ENCODE measurements around the gene CIAO2B.

CIAO2B gene

DNA sequence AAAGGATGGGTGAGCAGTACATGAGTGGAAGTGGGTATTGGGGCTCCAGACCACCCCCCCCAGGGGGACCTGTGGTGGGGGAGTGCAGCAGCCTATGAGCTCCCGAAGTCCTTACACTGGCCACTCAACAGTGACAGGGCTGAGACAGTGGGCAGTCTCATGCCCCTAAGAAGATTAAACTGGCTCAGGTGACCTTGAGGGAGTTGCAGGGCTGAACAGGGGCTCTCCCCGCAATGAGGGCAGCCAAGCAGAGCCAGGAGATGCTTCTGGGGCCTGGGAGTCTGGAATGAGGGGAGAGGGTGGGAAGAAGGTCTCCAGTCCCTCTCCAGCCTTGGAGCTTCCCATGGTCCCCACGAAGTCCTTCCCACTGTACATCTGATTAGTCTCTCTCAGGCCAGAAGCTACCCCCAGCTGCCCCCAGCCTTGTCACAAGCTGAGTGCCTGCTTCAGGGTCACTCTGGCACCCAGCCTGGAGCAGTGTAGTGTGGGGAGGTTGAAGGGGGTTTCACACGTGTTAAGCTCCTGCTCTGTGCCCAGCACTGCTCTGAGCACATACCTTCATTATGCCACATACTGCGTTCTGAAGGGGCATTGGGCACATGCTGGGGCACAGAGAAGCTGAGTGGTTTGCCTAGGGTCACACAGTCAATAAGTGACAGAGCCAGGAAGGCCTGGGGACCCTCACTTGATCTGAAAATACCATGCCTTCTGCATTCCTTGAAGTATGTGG lies 14.5 kb downstream of the CIAO2B start:
- DNase-seq (ENCODE audit: low read depth): no peak

DNA sequence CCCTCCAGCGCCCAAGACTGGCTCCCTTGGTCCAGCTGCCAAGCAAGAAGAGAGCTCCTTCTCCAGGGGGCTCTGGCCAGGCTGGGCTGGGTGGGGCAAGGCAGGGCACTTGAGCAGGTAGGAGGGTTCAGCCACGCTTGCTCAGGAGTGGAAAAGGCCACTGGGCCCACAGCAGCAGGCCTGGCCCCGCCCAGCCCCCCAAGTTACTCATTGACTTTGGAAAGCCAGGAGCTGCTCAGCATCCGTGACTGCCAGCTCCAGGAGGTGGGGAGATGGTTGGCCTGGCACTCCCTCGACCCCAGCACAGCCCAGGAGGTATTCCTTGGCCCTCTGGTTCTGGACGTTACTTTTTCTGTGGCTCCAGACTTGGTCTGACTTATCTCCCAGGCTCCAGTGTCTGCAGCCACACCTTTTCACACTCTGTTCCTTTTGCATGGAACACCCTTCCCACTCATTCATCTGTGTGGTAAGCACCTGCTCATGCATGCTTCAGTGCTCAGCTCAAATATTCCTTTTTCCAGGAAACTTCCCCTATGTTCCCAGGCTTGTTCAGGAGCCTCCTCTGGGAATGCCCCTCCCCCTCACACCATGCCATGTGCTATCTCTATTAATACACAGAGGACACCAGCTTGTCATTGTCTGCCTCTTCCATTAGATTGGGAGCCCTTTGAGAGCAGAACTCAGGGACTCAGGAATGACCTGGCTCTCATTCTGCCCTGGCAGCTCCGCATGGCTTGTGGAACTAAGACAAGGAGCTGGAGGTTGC lies 15.2 kb downstream of the CIAO2B start, which contains the start of gene CDH16:
Gene CDH16, minus strand, starts transcription at position 83 of the 766 bp plus-strand sequence. CDS start 820 bp downstream, outside the sequence.
- DNase-seq (ENCODE audit: low read depth): no peak

DNA sequence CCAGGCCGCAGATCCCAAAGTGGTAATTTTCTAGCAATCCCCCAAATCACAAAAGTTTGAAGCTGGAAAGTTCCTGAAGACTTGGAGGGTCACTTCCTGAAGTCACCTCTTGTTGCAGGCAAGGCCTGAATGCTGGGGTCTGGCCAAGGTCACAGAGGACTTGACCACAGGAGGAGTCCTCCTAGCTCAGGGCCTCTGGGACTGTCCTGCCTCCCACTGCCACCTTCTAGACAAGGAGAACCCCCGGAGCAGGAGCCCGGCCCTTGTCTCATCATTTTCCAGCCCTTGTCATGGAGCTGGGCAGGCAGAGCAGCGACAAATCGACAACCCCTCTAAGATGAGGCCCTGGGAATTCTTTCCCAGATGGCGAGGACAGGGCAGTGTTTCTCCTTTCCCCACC lies 15.8 kb downstream of the CIAO2B start:
- no peak for DNase-seq (ENCODE audit: low read depth)

DNA sequence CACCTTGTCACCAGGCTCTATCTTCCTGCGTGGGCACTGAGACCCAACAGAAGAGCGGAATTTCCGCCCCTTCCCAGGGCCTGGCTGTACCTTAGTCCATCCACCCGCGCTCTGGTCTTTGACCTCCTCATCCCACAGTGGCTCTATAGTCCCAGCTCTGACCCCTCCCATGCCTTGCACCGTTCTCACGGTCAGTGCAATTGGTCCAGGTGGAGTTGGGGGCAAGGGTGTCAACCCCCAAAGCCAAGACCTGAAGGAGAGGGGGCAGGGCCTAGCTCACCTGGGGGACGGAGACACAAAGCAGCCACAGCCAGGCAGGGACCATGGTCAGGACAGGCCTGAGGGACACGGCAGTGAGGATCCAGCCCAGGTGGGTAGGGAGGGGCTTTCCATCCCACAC lies 16.5 kb downstream of the CIAO2B start:
- DNase-seq (ENCODE audit: low read depth): no peak

DNA sequence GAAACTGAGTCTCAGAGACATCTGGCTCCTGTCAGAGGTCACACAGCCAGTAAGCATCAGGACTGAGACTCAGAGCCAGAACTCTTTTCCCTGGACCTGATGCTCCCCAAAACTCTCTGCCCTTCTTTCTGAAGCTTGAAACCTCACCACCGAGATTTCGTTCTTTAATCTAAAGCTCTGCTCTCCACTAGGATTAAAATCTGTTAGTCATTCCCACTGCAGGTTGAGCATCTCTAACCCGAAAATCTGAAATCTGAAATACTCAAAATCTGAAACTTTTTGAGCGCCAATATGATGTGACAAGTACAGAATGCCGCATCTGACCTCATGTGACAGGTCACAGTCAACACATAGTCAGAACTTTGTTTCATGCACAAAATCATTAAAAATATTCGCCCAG lies 17.7 kb downstream of the CIAO2B start:
- no peak for DNase-seq (ENCODE audit: low read depth)

DNA sequence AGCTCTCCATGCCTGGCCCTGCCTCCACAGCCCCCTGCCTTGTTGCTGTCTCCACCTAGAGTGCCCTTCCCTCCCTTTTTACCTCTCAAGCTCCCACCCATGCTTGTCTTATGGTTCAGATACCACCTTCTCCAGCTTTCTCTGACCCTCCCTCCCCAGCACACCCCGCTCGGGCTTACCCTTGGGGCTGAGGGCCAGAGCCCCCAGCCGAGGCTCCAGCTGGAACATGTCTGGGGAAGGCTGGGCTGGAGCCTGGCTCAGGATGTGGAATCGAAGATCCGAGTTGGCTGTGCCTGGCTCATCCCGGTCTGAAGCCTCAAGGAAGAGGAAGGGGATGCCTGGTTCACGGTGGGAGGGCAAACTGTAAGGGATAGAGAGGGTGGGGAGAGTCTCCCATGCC lies 19.2 kb downstream of the CIAO2B start:
- DNase-seq (ENCODE audit: low read depth): no peak

DNA sequence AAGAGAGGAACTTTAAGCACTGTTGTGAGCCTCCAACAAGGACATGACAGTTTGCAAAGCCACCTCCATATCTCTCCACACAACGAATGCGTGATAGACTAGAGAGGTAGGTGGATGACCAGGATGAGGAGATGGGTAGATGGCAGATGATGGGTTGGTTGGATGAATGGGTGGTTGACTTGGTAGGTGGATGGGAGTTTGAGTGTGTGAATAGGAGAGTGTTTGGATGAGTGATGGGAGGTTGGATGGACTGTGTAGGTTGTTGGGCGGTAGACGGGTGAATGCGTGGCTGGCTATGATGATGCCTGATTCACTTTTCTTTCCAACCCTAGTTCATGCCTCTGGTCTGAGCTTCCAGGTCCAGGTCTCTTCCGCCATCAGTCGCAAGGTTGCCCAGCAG lies 19.7 kb downstream of the CIAO2B start:
- DNase-seq (ENCODE audit: low read depth): no peak

DNA sequence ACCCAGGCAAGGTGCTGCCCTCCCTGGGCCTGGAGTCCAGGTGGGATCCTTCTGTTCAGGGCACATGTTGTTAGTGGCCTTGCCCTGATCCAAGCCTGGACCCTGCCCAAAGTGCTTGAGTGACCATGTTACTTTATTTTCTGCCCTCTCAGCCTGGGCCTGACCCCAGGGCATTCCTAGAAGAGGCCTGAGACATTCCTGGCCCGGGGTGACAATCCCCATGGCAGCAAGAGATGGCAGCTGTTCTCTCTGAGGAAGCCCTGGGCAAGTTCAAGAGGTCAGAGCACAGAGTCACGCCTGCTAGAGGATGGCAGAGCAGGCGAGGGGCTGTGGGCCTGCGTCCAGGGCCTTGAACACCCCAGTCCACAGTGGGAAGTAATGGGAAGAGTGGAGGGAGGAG lies 20.5 kb downstream of the CIAO2B start:
- no peak for DNase-seq (ENCODE audit: low read depth)

DNA sequence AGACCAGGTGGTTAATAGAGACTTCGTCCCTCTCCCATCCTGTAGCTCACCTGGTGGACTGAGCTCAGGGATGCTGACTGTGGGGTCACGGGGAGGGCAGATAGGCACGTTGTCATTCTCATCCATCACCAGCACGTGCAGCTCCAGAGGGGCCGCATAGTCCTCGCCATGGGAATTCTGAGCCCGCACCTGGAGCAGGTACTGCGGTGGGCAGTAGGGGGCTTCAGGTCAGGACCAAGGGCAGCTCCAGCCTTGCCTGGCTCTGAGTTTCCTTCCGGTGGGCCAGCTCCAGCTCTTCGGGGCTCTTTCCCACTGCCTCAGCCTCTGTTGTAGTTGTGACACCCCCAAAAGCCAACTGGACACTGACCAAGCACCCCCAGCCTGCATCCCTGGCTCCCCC lies 21.1 kb downstream of the CIAO2B start:
- DNase-seq (ENCODE audit: low read depth): no peak

DNA sequence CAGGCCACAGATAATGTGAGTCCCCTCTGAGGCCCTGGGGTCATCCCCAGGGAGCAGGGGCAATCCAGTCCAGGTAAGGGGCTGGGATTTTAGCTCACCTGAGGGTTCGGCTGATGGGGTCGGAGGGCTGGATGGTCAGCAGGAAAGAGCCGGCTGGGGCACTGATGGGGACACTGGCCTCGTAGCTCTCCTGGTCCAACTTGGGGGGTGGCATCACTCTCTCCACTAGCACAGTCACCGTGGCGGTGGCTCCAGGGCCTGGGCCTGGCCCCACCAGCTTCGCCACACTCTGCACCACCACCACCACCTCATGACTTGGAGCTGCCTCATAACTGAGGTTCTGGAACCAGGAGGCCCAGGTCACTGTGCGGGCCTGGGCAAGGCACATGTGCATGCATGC lies 22.4 kb downstream of the CIAO2B start:
- DNase-seq (ENCODE audit: low read depth): no peak

DNA sequence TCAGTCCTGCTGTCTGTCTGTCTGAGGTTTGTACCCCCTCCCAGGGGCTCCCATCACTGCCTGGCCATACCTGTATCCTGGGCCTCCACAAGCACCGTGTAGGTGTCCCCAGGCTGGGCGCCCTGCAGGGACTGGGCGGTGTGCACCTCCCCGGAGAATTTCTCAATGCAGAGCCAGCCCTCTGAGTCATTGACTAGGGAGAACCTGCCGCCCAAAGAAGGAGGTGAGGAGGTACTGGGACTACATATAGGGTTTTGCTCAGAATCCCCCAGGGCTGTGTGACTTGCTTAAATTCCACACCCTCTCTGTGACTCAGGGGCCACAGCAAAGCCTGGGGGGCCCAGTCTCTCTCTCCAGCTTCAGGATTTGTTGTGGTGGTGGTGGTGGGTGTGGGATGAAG lies 23.1 kb downstream of the CIAO2B start:
- DNase-seq (ENCODE audit: low read depth): no peak

DNA sequence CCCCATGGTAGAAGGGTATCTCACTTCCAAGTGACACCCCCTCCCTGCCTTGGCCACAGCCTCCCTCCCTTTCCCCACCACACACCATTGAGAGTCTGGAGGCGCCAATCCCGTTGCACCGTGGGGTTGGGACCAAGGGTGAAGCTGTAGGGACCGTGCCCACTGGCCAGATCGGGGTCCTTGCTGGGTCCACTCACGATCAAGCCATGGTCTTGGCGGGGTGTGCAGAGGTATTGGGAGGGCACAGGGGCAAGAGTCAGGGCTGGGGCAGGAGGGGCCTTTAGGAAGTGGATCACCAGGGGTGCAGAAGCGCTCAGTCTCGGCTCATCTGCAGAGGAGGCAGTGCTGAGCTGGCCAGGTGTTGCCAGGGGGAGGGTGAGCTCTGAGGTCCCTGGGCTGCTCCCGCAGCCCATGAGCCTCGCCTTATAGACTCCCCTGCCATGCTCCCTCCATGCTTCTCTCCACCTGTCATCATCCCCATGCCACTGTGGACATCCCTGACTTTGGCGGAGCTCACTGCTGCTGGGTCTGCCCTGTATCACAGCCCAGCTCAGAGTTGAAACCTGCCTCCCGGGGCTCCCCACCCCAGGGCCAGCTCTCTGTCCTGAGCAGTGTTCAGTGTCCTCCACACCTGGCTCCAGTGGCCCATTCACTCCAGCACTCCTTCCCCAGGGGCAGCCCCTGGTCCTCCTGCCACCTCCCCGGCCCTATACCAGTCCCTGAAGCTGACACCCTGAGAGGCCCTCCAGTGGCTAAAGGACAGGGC lies 23.8 kb downstream of the CIAO2B start:
- DNase-seq (ENCODE audit: low read depth): no peak

DNA sequence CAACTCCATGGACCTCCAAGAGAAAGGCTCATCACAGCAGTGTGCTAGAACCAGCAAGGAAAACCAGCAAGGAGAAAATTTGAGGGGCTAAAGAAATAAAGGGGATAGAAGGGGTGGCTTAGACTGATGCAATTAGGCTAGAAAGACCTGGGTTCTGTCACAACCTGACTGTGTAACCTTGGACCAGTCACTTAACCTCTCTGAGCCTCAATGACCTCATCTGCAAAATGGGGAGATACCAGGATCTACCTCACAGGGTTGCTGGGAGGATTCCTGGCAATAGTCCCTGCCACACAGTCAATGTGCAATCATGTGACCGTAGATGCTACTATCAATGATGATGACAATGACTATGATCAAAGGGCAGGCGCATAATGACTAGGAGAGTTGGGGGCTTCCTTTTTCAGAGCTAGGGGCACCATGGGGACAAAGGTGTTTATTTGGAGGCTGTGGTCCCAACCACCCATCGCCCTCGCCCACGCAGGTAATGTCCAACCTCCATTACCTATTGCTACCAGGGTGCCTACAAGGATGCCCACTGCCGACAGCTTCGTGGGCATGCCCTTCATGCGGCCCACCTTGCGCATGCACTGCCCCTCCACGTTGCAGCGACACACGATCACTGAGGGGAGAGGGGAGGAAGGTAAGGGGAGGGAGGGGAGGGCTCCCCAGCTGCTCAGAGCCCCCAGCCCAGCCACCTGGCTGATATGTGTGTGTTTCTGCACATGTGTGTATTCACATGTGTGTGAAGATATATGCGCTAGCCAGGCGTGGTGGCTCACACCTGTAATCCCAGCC lies 25.2 kb downstream of the CIAO2B start:
- no peak for DNase-seq (ENCODE audit: low read depth)

DNA sequence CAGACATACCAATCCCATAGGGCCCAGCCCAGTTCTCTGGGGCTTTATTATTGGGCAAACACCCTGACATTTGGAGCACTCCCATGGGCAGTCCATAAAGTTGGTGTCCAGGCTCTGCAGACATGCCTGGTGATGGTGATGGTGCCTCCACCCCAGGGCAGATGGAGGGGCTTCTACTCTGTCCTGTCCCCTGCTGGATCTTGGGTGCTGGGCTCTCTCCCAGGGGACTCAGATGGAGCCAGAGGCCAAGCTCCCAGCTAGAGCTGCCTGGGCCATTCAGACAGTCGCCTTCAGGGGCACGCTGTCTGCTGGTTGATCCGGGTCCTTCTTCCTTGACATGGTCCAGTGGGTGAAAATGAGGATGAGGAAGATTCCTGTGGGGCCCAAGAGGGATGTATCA lies 26.1 kb downstream of the CIAO2B start:
- DNase-seq (ENCODE audit: low read depth): no peak

DNA sequence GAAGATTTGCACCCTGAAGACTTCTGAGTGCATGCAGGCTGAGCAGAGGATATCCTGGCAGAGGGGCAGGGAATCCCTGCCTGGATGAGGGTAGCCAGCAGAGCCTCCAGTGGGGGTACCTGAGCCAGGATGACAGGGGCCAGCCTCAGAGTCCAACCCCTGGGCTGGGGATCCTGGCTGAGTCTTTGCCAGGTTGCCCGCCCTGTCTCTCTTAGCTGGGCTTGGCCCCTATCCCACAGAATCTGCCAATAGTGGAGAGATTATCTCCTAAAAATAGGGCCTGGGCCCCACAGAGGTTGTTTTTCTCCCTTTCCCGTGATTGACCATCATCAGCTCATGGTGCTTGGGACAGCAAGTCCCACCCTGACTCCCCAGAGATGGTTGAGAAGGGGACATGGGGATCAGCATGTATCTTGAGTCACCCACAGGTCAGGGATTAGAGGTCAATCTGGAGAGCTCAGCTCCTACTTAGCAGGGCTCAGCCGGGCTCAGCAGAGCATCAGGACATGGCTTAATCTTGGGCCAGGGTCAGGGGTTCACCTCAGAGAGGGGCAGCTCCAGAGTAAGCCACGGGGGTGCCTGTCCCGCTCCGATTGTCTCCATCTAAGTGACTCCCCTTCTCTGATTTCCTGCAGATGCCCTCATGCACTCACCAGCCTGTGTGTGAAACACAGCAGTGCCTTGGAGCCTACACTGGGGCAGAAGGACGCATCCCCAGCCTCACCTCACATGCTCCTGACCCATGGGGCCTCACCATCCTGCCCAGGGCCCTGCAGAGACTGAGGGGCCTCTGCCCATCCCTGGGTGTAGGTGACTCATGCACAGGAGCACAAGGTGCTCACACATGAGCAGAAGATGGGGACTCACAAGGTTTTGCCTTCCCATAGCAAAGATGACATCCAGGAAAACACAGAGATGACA lies 27.0 kb downstream of the CIAO2B start:
- DNase-seq (ENCODE audit: low read depth): no peak

DNA sequence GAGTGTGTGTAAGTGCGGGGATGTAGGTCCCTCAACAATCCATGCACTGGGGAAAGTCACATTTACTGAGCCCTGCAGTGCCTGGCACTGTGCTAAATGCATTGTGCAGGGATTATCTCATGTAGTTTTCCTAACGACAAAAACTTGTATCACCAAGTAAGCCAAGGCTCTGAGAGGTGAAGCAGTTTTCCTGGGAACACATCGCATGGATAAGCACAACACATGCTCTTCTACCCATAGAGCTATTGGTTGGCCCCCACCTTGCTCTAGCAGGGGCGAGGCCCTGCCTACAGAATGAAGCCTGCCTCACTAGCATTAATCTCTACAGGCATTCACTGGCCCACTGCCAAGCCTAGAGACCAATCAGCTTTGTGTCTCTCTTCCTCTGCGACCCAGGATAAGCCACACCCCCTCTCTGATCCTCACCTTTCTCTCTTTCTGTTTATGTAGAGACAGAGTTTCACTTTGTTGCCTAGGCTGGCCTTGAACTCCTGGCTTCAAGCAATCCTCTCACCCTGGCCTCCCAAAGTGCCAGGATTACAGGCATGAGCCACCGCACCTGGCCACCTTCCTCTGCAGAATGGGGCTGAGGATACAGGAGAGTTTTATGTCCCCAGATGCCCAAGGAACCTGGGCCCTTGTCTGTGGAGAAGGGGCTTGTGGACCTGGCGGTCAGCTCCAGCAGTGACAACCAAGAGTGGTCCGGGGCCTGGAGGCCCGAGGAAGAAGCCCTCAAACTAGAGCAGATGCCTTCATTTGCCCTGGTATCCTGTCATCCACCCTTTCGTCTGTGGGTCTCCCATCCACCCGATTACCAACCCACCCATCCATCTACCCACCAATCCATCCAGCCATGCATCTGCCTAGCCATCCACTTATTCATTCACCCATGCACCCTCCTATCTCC lies 28.3 kb downstream of the CIAO2B start:
- DNase-seq (ENCODE audit: low read depth): peak; percentile 20

DNA sequence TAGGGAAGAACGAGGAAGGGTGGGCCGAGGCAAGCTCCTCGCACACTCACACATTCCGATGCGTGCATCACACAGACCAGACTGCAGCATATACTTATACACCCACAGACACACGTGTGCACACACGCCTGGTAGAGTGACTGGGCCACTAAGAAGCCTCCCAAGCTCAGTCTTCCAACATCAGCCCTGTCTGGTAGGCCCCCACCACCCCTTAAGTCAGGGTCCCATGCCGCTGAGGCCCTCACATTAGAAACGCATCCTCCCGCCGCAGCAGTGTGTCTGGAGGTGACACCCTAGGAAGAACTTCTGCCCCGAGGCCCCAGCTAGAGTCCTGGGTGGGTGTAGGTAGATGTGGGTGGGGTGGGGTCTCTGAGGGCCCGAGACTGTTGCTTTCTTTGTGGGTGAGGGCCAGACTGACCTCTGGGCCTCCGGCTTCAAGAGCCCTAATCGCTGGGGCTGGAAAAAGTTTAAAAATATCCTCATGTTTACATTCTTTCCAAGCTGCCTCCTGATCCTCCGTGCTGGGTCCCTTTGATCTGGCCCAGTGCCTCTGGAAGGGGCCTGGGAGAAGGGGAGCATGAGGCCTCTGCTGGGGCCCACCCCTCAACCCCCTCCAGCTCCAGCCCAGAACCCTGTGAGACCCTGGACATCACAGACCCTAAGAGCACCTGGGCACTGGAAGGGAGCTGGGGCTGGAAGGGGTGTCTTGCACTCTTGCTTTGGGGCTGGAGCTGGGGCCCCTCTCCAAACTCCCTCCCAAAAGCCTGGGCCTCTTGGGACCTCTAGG lies 29.2 kb downstream of the CIAO2B start:
- DNase-seq (ENCODE audit: low read depth): no peak

DNA sequence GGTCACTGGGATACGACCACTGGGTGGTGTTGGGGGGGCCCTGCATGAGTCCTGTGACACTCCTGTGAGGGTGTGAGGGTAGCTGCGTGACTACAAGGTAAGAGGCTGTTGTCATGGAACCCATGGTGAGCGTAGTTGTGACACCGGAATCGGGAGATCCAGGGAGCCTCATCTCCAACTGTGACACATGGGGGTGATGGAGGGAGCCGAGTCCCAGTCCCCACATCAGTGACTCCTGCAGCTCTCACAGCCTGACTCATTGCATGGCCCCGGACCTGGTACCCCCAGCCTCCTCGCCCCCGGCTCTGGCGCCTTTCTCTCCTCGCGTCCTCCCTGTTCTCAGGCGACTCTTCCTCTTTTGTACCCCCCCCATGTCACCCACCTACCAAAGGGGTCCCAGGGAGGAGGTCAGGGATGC lies 29.8 kb downstream of the CIAO2B start:
- DNase-seq (ENCODE audit: low read depth): no peak
